NCI-H187 (cell line): ENCODE results near the gene CLSTN2.

Source experiments
- DNase-seq, 2 experiments: peaks; one replicate each; lab custom pipeline; 2025; lab: John Stamatoyannopoulos, UW

Gene CLSTN2

DNA sequence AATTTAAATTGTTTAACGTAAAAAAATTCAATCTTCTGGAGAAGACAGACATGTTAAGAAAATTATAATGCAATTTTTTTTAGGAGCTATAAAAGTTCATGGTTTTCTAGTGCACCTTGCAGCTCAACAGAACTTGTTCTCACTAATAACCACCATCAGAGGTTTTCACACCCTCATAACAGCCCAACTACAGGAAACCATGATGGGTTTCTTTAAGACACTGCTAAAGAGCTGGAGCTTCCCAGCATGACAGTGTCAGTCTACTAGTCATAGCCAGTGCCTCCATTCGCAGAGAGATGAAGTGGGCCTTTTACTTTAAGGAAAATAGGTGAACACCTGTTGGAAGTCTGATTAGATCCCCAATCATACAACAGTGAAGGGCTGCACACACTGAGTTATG lies 518.8 kb downstream of the CLSTN2 start:
- no peak for DNase-seq

DNA sequence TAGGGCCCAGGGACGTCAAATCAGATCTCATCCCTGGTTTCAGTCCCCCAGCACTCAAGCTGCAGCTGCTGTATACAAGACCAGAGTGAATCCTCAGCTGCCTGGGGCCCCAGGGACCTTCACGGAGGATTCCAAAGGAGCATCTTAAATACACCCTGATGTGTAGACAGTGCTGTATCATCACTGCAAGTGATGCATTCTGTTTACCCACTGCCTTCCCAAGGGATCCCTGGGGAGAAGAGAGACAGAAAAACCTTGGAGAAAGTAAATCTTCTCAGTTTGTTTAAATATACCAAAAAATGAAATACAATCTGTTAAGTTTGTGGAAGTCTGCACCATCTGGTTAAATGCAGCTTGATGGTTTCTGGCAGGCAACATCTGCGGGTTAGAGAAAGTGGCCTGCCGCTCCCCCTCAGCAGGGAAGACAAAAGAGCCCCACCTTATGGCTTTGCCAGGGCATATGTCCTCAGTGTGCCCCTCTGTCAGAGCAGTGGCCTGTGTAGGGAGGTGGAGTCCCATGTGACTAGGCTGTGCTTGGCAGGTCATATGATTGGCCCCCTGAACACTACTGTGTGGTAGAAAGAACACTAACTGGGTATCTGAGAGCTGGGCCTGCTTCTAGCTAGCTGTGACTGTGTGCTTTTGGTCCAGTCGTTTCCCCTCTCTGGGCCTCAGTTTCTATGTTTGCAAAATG lies 520.7 kb downstream of the CLSTN2 start:
- peak in 1 of 2 experiments; percentile 30 for DNase-seq

DNA sequence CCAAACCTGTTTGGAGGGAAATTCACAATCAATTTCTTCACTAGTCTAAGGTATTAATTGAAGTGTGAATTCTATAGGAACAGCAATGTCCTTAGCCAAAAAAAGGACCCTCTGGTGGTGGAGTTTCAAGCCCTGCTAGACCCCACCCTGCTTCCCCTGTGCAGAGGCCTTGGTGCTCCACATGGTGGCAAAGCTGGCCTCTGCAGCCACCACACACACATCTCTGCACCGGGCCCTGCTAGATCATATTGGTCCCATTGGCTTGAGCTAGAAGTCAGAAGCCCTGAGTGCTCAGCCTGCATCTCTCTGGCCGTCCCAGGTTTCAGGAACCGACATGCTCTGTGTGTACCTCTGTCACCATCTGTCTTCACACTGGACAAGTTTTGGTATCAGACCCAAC lies 522.0 kb downstream of the CLSTN2 start:
- no peak for DNase-seq

DNA sequence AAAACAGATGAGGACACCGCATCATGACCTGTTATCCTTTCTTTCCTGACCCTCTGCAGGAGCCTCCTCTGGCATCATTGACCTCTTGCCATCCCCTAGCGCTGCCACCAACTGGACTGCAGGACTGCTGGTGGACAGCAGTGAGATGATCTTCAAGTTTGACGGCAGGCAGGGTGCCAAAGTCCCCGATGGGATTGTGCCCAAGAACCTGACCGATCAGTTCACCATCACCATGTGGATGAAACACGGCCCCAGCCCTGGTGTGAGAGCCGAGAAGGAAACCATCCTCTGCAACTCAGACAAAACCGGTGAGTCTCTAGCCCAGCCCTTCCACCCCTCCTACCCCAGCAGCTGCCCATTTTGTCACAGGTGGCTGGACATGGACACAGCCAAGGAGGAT lies 524.5 kb downstream of the CLSTN2 start:
- no peak for DNase-seq

DNA sequence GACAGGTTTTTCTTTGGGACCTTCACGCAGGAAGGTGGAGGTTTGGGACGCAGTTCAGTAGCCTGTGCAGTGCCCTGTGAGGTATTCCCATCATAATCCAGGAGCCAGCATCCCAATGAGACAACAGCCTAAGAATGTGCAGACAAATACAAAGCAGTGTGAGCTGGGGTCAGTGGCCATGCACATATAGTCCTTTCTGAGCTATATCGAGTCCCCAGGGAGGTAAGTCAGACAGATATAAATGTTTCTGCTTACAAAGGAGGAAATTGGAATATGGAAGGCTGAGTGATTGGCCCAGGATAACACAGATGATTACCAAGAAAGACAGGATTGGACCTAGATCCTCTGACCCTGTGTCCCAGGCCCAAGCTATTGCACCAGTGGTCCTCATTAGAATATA lies 526.3 kb downstream of the CLSTN2 start:
- no peak for DNase-seq

DNA sequence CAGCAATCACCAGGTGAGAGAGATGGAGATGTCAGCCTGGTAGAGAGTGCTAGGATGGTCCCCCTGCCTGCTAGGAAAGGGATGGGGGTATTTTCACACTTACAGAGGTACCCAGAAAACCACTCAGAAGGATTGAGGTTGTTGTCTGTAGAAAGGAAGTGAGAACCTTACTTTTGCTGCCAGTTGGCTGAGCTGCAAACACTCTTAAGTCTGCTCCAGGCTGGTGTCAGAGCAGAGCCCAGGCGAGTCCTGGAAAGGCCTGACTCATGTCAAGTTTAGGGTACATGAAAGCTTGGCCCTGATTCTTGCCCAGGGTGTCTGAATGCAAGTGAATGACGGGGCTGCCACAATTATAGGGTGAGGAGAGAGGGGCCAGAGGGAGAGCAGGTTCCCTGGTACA lies 528.4 kb downstream of the CLSTN2 start:
- DNase-seq, result no peak

DNA sequence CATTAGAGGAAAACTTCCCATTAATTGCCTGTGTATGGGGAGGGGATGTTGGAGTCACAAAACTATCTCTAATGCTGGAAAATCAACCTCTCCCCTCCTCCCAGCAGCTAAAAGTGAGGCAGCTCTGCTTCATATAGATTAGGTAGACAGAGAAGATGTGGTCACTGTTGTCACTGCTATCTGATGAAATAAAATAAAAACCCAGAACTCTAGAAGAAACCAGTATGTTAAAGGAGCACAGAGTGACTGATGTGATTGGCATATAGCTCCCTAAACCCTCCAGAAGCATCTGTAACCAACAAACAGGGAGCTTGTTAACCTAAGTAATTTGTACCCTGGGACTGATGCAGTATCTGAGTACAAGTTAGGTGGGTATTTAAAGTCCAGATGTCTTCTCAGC lies 531.0 kb downstream of the CLSTN2 start:
- no peak for DNase-seq

DNA sequence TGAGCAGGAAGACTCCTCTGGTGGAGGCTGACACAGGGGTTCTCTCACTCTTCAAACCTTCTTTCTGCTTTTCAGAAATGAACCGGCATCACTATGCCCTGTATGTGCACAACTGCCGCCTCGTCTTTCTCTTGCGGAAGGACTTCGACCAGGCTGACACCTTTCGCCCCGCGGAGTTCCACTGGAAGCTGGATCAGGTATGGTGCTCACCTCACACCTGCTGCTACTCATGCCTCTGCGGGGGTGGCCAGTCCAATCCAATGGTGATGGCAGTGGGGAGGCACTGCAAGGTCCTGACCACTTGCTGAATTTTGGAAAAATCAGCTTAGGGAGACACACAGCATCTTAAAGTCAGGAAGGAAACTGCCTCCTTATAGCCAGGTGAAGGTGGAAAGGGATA lies 531.5 kb downstream of the CLSTN2 start:
- DNase-seq, result no peak

DNA sequence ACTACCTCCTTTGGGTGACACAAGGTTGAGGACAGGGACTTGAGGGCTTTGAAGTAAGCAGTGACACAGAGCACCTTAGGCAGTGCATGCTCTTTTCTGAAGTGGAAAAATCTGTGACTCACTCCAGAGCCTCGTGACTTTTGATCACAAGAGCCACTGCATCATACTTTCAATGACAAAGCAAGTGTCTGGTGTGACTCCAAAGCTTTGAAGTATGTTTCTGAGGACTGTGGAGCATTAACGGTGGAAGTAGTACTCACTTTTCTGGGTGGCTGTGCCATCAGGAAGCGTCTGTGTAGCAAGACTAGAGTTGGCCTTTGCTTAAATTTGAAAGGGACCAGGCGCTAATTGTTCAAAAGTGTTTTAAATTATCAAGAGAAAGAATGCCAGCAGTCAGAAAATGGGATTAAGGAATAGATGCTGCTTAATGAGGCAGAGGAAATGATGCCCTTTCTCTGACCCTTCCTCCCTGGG lies 532.2 kb downstream of the CLSTN2 start:
- no peak for DNase-seq

DNA sequence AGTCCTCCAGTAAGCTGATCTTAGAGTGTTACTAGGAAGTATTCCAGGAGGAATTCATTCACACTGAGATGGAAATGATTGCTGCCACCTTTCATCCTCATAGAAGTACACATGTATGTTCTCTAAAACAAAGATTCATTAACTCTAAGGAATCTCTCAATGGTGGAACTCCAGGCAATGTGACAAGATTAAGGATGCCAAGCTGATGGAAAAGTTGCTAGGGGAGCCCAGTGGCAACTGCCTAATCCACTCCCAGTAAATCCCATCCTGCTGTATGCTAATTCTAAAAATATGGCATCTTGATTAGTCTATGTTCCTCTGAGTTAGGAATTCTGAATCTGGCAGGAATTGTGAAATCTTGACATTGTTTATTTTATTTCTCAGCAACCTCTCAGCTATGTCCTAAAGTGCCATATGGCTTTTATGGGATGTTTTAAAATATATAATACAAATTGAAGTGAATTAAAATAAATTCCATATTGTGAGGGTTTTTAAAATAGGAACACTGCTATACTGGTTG lies 532.9 kb downstream of the CLSTN2 start:
- DNase-seq, result no peak

DNA sequence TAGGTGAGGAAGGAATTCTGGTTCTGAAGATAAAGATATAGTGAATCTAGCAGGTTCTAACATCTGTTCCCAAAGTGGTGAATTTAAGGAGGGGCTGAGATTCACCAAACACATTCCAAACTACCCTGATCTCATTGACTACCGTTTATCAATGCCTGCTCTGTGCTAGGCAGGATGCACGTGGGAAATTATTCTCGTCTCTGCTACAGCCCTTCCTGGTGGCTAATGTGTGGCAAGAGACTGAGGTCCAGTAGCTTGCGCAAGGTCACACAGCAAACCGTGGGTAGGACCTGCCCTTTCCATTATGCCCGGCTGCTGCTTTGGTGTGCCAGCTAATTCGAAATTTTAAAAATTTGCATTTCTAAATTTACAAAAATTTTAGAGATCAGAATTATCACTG lies 533.4 kb downstream of the CLSTN2 start:
- DNase-seq, result no peak

DNA sequence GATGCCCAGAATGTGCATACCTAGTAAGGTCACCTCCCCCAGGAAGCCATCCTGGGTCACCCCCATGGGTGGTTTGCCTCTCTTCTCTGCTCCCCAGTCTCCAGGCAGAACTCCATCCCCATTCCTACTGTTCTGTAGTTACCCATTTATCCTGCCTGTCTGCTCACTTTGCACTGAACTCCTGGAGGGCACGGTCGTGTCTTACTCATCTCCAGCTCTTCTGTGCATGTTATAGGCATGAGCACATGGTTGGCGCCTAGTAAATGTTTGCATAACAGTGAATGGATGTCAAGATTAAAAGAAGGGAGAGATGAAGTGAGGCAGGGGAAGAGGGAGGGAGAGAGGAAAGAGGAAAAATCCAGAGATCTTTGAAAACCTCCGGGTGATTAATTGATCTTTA lies 534.5 kb downstream of the CLSTN2 start:
- no peak for DNase-seq

DNA sequence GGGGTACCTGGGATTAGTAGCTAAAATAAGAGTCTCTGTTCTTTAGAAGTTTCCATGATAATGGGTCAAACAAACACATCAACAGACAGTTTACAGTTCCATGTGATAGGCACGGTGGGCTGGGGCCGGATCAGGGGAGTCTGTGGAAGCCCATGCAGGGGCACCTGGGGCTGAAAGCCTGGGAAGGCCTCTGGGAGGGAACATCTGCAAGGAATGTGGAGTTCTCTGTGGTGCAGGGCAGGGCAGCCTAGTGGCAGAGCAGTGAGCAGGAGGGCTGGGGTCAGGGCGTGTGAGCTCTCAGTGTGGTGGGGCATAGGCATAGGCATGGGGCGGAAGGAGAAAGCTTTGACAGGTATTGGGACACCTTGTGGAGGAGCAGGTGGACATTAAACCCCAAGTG lies 535.2 kb downstream of the CLSTN2 start:
- DNase-seq, result no peak

DNA sequence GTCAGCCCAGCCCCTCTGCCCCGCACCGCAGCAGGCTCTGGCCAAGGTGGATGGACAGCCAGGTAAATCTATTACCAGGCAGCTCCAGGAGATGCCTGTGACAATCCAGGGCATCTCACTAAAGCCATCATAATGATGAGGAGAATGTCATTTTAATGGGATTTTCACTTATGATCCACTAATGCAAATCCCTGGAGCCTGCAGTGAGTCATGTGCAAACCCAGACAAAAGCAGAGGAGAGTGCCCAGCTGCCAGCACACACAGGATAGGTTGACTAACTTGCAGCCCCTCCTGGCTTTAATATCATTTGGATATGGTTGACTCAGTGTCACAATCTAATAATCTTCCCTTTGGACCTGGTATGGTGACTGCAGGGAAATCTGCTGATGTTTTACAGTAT lies 536.0 kb downstream of the CLSTN2 start:
- no peak for DNase-seq

DNA sequence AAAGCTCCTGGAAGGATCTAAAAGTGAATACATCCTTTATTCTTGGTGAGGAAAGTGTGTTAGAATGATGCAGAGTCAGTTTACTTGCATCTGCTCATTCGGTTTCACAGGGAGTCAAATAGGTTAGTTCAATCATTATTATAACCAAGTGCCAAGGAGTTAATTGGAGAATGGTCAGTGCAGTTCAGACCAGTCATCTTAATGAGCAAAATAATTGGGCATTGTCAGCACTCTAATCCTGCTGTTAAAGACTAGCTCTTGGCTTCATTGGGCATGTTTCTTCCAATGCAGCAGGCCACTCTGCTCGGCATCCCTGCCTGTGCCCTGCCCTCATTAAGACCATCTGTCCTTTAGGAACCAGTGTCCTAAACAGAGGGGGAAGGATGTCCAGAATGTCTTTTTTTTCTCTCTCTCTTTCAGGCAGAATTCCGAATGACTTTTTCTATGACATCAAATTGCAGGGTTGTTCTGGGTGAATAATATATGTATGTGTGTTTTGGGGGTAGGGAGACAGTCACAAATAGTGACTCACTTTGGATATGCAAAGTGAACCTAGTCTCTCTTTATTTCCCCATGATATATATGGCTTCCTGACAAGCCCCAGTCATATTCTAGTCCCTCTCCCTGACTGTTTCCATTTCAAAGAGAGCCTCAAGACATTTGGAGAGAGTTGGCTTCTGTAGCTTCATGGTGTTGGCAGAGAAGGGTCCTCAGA lies 537.5 kb downstream of the CLSTN2 start:
- DNase-seq, result no peak

DNA sequence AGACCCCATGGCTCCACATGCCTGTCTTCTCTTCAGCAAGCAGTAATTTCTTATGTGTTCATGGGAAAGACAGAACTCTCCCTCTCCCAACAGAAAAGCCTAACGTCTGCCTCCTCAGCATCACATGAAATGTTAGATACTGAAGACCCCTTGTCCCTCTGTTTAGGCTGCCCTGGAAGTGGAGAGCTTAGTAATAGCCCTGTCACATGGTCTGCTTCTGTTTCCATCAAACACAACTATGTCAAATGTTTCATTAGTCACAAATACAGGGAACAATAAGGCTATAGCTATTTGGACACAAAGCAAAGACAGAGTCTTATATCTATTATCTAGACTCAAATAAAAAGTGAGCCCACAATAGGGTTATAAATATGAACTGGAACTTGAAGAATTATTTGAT lies 552.6 kb downstream of the CLSTN2 start:
- no peak for DNase-seq

DNA sequence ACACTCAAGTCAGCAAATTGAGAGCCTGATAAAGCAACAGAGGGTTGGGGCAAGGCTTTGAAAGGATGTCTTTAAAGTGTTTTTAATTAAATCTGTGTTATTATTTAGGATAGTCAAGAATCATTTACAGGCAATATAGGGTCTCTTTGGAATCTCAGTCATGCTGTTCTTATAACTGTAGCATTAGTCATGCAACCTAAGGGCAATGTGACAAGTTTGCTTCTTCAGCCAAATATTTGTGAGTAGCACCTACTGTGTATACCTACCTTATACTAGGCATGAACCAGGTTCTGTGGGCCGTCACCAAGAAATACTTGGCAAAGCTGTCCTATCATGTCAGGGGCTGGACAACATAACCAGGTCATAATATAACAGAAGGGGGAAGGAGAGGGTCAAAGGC lies 558.3 kb downstream of the CLSTN2 start:
- no peak for DNase-seq

DNA sequence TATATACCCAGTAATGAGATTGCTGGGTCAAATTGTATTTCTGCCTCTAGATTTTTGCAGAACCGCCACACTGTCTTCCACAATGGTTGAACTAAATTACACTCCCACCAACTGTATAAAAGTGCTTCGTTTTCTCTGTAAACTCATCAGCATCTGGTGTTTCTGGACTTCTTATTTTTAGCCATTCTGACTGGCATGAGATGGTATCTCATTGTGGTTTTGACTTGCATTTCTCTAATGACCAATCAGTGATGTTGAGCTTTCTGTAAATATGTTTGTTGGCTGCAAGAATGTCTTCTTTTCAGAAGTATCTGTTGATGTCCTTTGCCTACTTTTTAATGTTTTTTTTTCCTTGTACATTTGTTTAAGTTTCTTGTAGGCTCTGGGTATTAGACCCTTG lies 560.0 kb downstream of the CLSTN2 start:
- no peak for DNase-seq

DNA sequence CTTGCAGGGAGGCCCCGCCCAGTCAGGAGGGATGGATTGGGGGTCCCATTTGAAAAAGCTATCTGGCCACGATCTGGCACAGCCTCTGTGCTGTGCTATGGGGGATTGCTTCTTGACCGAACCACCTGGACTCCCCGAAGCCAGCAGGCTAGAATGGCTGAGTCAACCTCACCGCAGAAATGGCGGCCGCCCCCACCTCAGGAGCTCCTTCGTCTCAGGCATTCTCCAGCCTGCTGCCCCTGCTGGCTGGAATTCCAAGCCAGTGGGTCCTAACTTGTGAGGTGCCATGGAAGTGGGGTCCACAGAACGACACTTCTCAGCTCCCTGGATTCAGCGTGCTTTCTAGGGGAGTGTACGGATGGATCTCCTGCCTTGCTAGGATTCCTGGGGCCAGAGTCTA lies 562.3 kb downstream of the CLSTN2 start:
- DNase-seq, result no peak

DNA sequence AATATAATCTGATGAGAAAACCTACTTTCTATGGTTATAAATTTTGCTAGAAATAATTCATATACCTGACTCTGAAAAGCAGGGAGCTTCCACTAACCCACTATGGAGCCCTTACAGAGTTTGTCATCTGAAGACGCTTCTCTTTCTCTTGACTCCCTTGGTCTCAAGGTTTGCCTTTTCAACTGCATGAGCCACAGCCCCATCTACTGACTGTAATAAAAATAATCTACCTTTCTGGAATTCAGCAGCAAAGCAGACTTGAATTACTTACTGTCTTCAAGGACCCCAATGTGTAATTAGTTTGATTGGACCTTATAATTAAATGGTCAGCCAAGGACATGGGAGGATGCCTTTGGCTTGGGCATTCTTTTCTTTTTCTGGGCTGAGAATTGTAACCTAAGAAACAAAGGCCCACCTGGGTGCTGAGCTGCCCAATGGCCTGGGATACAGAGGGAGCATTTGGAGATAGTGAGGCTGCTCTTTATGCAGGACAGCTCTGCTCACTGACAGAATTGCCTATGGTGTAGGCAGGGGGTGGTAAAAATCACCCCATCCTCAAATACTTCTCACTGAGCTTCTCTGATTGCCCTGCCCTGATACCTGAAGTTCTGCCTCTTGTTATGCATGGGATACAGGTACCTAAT lies 564.3 kb downstream of the CLSTN2 start:
- DNase-seq, result no peak

DNA sequence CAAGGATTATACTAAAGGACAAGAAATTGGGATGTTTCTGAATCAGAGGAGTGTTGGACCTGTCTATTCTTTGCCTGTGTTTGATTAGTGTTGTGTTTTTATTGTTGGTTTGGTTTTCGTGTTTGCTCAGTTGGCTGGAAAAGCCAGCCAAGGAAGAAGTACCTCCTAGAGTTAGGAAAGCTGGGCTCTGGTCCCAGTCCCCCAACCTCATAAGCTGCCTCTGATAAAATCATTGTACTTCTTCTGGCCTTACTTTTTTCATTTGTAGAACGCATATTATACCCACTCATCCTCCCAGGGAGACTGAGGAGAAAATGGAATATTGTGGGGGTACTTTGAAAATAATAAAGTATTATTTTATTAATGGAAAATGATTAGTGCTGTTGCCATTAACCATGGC lies 565.5 kb downstream of the CLSTN2 start:
- DNase-seq, result no peak

DNA sequence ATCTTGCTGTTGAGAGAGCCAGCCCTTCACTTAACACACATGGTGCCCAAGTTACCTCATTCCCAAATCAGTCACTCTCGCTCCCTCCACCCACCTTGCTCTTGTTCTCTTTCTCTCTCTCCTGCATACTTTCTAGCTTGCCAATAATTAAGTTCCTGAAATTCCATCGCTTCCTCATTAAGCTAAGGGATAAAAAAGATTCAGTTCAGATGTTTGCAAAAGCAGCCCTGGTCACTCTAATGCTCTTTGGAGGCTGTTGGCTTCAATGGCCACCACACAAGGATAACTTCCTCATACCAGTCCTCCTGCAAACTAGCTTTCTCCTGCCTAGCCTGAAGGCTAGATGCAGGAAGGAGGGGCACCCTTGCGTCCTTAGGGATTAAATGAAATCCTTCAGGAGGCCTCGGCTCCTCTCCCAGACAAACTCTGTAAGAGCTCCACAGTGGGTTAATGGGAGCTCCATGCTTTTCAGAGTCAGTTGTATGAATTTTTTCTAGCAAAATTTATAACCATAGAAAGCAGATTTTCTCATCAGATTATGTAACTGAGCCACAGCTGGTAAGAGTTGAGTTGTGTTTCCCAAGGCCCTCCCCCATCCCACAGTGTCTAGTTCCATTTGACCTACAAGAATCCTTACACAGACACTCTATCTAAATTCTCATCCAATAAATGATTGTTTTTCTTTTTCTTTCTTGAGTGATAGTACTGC lies 566.2 kb downstream of the CLSTN2 start:
- DNase-seq, result no peak
